SKM-1 (cell line): ENCODE results near the gene ARFIP1.

Experiments
- DNase-seq: peaks from one replicate; lab custom pipeline; 2025; ENCODE audit not compliant: unreplicated experiment; lab: John Stamatoyannopoulos, UW

The ARFIP1 gene

GRCh38 chr4:152959080-152959479 is 179.3 kb downstream of the ARFIP1 start:
- DNase-seq = no peak

GRCh38 chr4:152960082-152960481 is 180.3 kb downstream of the ARFIP1 start:
- no peak for DNase-seq

GRCh38 chr4:152961014-152961772 is 181.4 kb downstream of the ARFIP1 start:
- DNase-seq = no peak

GRCh38 chr4:152961773-152962115 is 182.0 kb downstream of the ARFIP1 start:
- no peak for DNase-seq
